HG02938 (cell line): Measurements from ENCODE around the gene TMEM131.

Source experiments
- ATAC-seq: cut with Tn5 transposase; IDR thresholded peaks from one replicate; pipeline ENCODE4 v1.9.1; 2021; ENCODE audit warnings: mild to moderate bottlenecking, moderate library complexity; ENCODE audit not compliant: unreplicated experiment

TMEM131 gene

DNA sequence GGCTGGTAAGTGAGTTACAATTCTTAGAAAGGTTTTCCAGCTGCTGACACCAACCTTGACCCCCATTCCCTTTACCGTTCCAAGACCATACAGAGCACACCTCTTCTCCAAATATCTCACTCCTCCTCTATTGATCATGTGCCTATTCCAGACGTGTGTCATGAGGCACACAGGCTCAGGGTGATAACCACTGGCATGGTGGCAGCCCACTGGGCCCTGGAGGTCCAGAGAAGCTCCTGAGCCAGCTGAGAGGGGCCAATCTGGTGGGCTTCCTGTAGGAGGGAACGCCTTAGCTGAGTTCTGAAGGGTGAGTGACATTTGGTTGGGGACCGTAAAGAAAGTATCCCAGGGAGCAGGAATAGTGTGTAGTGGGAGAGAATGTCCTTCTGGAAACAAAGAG is 254.1 kb downstream of the TMEM131 start:
- no peak for ATAC-seq

DNA sequence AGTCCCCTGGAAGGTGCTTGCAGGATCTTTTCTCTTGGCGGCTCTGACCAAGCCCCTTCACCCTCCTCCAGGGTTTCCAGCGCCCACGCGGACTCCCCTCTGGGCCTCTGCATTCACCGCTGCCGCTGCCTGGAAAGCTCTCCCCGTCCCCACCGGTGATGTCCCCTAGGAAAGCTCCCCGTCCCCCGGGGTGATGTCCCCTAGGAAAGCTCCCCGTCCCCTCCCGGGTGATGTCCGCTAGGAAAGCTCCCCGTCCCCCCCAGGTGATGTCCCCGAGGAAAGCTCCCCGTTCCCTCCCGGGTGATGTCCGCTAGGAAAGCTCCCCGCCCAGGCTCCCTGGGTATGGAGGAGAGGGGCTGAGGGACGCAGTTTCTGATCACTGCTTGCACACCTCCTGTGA is 254.5 kb downstream of the TMEM131 start:
- no peak for ATAC-seq

DNA sequence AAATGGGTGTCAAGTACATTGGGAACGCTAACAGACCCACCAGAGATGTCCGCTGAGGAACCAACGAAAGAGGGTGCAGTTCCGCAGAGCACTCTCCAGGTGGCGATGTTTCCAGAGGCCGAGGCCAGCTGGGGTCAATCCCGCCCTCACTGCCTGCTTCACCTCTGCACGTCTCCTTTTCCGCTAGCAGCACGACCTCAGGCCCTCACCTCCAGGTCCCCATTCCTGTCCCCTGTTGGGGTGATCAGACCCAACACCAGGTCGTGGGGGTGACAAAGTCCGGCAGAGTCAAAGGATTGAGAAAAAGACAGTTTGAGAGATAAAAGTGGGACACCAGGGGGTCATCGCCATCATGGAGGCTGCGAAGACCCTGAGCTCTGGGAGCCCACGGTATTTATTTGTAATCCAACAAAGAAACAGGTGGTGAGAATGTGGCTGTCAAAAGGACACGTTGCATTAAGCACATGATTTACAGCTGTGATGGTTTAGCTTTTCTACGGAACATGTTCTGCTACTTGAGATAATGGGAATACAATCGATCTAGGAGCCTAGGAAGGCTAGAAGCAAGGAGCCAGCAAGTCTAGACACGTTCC is 255.1 kb downstream of the TMEM131 start:
- ATAC-seq: no peak

DNA sequence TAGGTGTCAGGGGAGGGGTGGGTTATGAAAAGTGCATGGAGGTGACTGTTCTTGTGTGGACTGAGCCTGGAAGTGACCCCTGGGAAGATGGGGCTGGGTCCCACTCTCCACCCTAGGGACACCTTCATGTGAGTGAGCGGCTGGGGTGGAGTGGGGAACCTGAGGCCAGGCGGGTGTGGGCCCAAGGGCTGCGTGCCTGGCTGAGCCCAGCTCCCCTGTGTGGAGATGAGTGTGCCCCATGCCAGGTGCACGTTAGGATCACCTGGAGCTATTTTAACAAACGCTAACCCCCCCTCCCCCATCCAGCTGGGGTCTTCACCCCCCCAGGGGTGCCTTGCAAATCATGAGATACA is 255.9 kb downstream of the TMEM131 start:
- ATAC-seq: no peak

DNA sequence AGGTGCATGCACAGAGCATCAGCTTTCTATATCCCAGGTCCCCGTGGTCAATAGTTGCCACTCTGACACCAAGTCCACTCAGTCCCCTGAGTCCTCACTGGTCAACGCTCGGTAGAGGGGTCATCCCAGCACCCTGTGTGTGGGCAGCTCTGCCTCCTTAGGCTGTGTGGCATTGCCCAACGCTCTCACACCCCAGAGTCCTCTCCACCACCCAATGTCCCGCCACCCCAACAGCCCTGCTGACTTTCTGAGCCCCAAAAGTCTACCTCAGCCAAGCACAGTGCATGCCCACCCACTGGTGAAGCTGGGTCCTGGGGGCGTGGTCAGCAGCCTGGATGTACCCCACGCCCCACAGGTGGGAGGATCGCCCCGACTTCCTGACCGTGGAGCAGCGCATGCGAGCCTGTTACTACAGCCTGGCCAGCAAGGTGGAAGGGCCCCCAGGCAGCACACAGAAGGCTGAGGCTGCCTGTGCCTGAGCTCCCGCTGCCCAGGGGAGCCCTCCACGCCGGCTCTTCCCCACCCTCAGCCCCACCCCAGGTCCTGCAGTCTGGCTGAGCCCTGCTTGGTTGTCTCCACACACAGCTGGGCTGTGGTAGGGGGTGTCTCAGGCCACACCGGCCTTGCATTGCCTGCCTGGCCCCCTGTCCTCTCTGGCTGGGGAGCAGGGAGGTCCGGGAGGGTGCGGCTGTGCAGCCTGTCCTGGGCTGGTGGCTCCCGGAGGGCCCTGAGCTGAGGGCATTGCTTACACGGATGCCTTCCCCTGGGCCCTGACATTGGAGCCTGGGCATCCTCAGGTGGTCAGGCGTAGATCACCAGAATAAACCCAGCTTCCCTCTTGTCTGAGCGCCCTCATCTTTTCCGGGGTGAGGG is 256.5 kb downstream of the TMEM131 start:
- no peak for ATAC-seq

DNA sequence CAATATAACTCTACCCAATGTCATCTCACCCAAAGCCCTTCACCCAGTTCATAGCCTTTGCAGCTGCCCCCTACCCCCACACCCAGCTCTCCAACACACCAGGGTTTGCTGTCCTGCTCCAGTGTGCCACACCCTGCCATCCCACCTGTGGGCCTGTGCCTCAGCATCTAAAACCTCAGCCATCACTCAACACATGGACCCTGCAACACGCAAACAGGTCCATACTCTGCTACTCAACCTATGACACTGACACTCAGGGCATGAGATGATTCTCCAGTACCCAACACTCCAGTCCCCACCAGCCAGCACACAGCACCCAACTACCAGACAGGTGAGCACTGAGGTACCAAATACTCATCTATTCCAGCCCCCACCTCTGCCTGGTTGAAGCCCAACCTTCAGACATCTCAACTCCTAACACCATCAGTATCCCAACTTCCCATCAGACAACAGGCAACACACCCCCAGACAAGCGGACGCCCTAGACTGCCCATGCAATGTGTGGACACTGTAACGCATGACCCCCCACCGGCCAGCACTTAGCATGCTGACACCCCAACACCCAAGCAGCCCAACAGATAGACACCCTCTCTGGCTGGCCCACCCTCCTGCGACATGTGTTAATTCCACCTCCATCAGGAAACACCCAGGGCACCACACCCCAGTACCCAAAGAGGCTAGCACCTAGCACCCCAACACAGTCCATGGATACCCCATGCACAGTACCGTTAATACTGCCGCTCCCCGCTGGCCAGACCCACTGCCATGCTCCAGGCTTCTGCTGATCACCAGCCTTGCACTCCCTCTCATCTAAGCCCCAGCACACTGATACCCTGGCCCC is 257.3 kb downstream of the TMEM131 start:
- ATAC-seq: no peak

DNA sequence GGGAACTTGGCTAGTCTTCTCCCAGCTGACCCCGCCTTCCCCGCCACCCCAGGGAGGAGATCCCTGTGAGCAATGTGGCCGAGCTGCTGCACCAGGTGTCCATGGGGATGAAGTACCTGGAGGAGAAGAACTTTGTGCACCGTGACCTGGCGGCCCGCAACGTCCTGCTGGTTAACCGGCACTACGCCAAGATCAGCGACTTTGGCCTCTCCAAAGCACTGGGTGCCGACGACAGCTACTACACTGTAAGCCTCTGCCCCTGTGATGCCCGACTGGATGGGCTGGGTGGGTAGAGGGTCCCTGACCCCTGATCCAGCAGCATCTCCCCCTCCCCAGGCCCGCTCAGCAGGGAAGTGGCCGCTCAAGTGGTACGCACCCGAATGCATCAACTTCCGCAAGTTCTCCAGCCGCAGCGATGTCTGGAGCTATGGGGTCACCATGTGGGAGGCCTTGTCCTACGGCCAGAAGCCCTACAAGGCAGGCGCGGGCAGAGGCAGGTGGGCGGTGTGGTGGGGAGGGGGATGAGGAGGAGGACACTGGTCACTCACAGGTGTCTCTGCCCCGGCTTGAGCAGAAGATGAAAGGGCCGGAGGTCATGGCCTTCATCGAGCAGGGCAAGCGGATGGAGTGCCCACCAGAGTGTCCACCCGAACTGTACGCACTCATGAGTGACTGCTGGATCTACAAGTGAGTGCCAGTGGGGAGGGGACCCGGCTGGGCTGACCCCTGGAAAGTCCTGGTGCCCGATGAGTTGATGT is 258.1 kb downstream of the TMEM131 start:
- no peak for ATAC-seq

DNA sequence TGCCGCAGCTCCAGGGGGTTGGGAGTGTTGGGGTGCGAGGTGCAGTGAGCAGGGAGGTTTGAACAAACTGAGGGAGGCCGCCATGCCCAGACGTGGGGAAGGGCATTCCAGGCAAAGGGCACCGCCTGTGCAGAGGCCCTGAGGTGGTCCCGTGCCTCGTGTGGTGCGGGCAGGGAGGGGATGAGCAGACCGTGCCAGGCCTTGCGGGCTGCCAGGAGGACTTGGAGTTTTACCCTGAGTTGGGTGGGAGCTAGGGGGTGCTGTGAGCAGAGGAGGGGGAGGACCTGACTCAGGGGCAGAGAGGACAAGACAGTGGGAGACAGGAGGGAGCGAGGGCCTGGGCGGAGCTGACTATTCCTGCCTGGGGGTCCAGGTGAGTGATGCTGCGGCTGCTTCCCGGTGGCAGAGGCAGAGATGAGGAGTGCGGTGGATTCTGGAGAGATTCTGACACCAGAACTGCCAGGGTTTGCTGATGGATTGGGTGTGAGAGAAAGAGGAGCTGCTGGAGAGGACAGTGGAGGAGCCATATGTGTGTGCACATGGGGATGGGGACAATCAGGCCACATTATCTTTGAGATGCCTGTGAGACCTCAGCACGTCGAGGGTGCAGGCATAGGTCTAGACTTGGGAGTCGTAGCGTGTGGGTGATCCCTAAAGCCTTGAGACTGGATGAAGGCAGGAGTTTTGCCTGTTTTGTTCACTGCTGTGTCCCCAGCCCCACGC is 259.0 kb downstream of the TMEM131 start:
- ATAC-seq: no peak

DNA sequence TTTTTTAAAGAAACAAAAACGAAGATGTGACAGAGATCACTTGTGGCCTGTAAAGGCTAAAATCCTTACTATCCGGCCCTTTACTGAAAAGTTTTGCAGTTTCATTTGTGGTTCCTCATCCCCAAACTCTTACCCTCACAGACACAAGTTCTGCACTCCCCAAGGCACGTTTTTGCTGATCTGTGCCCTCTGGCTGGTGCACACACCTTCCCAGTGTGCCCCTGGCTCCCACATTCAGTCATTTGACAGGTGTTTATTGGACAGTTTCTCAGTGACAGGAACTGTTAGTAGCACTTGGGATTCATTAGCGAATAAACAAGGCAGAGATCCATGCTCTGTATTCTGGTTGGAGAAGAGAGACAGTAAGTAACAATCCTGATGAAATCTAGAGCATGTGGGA is 259.6 kb downstream of the TMEM131 start:
- no peak for ATAC-seq

DNA sequence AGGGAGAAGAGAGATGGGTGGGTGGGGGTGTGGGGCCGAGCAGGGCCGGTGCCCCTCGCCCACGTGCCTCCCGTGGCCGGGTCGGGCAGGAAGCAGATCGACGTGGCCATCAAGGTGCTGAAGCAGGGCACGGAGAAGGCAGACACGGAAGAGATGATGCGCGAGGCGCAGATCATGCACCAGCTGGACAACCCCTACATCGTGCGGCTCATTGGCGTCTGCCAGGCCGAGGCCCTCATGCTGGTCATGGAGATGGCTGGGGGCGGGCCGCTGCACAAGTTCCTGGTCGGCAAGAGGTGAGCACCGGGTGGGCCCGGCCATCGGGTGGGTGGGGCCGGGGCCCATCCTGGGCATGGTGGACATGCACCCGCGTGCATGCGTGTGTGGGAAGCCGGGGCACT is 260.6 kb downstream of the TMEM131 start:
- ATAC-seq: no peak

DNA sequence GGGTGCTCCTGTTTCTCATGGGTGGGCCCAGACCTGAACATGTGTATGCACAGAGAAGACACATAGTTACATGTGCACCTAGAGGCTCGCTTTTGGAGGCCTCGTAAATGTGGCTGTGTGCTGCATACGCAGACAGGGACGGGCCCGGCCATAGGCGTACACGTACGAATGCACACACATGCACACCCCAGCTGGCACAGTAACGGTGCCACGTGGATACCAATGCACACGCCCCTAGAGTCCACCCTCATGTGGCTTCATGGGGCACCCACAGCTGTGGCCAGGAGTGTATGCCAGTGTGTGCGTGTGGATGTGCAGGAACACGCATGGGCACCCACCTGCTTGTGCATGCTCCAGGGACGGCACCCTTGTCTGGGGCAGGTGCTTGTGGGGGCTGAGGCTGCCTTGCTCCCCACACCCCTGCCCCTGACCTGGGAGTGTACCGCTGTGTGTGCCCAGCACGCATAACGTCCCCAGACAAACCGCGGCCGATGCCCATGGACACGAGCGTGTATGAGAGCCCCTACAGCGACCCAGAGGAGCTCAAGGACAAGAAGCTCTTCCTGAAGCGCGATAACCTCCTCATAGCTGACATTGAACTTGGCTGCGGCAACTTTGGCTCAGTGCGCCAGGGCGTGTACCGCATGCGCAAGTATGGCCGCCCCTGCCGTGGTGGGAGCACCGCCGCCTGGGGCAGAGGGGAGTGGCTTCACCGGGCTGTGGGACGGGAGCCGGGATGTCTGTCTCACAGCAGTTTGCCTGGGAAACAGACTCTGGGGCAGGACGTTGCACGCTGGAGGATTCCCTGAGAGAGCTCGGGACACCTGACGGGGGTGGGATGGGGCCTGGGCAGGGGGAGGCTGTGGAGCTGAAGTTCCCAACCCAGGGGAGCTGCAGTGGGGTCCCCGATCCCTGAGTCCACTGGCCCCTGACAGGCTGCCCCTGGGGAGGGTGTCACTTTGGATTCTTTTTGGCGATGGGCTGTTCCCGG is 261.4 kb downstream of the TMEM131 start:
- no peak for ATAC-seq

DNA sequence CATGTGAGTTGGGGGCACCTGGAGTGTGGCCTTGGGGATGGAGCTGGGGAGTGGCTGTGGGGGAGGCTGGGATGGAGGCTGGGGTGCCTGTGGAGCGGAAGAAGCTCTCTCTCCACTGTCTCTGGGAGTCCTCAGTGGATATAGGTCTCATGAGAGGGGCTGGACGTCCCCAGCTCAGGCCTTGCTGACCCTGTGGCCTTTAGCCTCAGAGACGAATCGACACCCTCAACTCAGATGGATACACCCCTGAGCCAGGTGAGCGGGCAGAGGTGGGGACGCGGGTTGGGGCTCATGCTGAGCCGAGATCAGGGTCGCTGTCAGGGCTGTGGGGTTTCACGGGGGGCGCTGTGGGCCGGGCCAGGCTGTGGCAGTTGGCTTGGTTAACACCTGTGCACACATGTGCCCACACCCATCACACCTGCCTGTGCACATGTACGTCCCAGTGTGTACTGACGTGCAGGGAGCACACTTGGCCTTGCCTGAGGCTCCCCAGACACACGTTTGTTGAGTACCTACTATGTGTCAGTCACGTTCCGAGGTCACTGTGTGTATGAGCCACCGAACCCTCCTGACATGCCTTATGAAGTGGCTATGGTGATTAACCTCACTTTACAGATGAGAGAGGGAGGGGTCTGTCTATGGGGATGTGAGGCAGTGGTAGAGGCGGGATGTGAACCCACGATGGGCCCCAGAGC is 262.3 kb downstream of the TMEM131 start:
- ATAC-seq: no peak

DNA sequence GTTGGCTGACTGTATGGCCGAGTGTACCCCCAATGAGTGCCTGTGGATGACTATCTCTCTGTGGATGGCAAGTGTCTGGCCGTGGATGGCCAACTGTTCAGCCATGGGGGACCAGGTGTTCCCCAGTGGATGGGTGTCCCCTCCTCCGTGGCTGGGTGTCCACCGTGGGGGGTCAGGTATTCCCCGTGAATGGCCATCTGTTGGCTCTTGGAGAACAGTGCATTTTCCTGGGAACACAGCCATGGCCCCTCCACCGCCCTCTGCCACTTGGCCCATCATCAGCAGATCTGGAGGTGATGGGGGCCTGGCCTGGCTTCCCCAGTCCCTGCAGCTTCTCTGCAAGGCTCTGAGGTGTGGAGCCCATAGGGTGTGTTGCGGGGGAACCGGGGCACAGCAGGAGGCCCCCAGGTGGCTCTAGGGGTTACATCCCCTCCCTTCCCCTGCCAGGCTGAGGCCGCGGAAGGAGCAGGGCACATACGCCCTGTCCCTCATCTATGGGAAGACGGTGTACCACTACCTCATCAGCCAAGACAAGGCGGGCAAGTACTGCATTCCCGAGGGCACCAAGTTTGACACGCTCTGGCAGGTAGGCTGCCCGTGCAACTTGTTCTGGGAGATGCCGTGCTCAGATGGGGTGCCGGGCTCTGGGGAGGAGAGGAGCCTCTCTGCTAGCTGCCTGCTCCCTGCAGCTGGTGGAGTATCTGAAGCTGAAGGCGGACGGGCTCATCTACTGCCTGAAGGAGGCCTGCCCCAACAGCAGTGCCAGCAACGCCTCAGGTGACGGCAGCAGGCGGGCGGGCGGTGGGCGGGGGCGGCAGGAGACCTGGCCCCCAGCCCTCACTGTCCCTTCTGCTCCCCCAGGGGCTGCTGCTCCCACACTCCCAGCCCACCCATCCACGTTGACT is 263.1 kb downstream of the TMEM131 start:
- no peak for ATAC-seq

DNA sequence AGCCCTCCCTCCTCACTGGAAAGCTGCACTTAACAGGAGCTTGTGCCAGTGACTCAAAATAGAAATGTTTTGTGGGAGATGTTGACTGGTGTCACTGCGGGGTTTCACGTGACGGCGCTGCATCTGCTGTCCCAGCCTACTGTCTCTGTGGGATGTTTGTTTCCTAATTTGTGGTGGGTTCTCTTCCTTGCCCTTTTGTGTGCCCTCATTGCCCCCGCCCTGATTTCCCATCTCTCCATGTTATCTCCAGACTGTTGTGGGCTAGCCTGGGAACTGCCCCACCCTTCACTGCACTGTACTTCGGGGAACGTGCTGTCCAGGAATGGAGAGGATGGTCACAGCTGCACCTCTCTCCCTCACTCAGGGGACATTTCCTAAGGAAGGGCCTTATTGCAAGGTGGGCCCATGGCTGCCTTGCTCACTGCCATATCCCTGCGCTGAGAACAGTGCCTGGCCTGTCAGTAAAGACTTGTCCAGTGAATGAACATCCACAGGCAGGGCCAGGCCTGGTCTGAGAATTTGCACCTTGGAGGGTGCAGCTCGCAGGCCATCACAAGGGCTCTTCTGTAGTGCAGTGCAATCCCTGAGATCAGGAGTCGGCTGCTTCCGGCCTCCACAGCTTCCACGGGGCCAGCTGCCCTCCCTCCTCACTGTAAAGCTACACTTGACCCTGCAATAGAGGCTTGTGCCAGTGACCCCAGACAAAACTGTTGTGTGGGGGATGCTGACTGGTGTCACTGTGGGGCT is 264.3 kb downstream of the TMEM131 start:
- ATAC-seq: no peak

DNA sequence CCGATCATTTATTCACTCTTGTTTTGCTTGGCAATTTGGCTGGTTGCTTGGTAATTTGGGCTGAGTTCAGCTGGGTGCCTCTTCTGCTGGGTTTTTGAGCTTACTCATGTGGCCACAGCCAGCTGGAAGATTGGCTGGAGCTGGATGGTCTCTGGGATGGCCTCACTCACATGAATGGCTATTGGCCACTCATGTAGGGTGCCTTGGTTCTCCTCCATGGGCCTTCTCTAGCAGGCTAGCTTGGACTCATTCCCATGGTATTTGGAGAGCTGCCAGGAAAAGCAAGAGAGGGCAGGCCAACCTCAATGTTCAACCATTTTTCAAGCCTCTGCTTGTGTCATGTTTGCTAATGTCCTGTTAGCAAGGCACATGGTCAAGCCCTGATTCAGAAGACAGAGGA is 265.5 kb downstream of the TMEM131 start:
- ATAC-seq: no peak

DNA sequence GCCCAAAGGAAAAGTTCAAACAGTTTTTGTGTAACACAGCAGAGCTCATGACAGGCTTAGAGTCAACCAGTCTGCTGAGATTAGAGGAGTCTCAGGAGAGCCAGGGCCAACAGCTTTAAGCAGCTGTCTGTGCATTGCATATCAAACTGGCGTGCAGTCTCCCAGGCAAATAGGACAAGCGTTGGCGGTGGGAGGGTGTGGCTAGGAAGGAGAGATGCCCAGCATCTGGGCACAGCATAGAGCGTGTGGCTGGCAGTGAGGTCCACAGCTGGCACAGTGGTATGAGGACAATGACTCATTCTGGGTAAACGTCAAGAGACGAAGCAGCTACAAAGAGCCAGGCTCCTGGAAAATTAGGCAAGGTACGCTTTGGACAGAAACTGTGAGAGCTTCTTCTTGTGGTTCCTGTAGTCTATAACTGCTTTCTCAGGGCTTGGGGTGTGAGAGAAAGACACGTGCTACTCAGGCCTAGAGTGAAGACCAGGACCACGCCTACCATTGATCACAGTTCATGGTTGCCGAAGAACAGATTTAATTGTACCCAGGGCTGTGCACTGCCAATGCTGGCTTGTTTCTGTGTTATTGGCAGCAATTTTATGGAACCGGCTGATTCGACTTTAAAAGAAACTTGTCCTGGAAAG is 267.5 kb downstream of the TMEM131 start:
- ATAC-seq: no peak
